GM15510 (cell line): ENCODE measurements around the gene PLAC8L1.

ENCODE experiments used
- POLR2A ChIP-seq: IDR thresholded peaks from 3 replicates; pipeline ENCODE4 v1.6.1; 2011; ENCODE audit warnings: borderline replicate concordance; ENCODE audit not compliant: insufficient read length; ENCODE audit errors: extremely low read depth

The PLAC8L1 gene

DNA sequence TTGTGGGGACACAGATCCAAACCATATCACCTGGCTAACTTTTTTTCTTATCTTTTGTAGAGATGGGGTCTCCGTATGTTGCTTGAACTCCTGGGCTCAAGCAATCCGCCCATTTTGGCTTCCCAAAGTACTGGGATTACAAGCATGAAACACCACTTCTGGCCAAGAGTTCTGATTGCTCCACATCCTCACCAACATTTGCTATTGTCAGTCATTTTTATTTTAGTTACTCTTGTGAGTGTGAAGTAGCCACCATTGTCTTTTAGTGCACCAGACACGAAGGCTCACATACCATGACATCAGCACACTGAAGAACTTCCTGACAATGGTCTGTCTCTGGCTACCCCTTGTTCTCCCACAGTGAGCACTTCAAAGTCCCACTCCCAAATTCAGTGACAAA lies 17.3 kb downstream of the PLAC8L1 start:
- no peak for TF ChIP-seq POLR2A

DNA sequence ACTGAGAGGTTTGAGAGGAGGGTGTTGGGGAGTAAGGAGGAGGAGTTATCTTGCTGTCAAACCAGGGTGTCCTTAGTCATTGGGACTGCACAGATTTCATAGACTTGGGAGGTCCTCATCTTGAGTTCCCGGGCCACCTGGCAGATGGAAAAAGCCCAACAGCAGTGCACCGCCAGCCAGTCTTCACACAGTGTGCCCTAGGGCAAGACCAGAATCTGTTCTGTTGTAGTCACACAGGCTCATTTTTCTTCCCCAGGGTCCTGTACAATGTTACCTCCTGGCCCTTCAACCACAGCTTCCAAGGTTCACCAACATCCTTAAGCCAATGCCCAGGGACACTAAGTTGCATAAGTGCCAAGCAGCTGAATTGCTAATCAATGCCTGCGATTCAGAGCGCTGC lies 21.0 kb downstream of the PLAC8L1 start:
- TF ChIP-seq POLR2A, result no peak

DNA sequence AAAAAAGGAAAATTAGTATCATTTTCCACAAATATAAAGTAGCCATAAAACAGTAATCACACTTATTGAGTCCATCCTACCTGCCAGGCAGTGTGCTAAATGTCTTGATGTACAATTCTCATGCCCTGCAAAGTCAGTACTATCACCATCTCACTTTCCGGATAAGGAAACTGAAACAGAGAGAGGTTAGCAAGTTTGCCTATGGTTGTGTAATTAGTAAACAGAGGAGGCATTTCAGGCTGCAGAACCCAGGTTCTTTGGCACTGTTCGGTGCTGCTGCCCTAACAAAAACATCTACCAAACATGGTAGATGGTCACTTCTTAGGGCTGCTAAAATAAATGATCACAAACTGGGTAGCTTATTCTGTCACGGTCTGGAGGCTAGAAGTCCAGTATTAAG lies 22.6 kb downstream of the PLAC8L1 start:
- TF ChIP-seq POLR2A, result no peak

DNA sequence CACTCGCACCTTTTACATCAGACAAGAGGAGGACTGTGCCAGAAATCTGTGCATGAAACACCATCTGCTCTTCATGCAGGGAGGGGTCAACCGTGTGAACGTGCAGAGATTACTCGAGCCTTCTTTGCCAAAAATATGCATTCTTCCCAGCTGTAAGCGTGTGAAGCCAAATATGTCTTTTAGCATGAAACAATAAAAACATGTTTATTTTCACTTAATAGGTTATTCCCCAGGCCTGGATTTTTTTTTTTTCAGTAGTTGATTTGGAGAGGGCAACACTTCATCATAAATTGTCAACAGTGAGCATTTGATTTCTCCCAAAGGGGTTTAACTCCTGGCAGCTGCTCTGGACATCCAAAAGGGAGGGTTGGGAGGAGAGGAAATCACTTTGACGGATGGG lies 23.8 kb downstream of the PLAC8L1 start:
- no peak for TF ChIP-seq POLR2A

DNA sequence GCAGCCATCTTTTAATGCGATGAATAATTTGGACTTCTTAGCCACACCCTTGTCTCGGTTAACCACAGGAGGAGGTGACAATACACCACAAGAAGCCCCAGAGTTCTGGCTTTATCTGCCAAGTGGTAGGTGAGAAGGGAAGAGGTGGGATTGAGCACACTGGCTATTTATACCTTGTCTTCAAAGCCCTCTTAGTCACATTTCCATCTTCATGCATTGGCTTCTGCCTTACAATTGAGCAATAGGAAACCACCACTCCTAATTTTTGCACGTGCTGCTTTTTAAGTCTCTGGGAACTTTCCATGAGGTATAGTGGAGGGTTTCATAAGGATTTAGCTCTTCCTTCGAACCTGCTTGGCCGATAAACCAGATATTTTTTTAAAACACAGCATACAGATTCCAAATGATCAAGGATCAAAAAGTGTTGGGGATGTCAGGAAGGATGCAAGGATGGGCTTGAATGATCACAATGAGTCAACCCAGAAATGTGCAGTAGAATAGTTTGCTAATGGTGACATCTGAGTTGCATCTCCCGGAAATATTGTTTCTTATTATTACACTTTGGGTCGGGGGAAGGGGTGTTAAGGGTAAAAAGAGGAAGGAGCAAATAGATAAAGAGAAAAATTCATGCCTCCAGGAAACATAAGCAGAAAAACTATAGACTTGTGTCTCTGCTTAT lies 25.5 kb downstream of the PLAC8L1 start:
- TF ChIP-seq POLR2A, result no peak

DNA sequence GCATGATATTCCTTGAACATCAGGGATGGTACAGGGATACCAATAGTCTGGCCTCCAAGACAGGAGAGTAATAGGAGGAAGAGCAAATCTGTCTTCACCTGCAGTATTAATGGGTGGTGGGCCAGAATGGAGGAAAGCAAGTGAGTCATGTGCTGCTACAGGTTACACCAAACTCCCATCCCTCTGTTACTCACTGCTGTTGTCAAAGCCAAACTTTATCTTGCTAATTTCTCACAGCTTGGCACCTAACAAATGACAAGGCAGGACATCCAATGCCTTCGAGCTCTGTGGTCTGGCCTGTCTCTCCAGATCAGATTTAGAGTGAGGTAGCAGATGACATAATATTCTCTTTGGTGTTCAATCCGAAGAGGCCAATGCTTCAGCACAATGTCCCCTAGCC lies 26.8 kb downstream of the PLAC8L1 start:
- no peak for TF ChIP-seq POLR2A

DNA sequence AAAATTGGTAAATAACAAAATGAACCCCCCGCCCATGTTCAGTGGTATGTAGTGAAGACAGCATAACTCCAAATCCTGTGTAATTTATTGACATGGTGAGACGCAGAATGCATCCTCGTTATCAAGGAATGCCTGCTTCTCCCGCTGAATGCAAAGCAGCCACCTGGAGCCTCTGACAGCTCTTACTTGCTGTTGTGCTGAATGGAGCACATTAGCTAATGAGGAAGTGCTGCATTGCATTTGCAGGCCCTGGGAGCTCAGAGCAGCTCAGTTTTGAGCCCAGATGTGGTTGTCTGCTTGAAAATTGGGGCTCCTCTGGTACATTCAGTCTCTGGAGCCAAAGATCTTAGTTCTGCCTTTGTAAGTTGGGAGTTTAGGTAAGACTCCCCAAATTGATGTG lies 28.9 kb downstream of the PLAC8L1 start:
- no peak for TF ChIP-seq POLR2A

GRCh38 chr5:146076028-146076427 lies 29.3 kb downstream of the PLAC8L1 start:
- no peak for TF ChIP-seq POLR2A

GRCh38 chr5:146073239-146073900 lies 32.0 kb downstream of the PLAC8L1 start:
- TF ChIP-seq POLR2A, result no peak

DNA sequence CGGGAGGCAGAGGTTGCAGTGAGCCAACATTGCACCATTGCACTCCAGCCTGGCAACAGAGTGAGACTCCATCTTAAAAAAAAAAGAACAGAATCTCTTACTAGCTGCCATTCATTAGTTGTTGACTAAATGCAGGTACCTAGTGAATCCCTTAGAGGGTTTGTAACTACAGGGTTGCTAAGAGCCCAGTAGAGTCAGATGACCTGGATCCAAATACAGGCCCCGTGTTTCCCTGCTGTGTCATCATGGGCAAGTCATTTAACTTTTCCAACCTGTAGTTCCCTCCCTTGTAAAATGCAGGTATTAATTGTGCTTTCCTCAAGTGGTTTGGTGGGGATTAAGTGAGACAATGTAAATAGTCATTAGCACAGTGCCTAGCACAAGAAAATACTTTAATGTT lies 32.8 kb downstream of the PLAC8L1 start:
- no peak for TF ChIP-seq POLR2A

GRCh38 chr5:146071171-146071570 lies 34.2 kb downstream of the PLAC8L1 start:
- no peak for TF ChIP-seq POLR2A

DNA sequence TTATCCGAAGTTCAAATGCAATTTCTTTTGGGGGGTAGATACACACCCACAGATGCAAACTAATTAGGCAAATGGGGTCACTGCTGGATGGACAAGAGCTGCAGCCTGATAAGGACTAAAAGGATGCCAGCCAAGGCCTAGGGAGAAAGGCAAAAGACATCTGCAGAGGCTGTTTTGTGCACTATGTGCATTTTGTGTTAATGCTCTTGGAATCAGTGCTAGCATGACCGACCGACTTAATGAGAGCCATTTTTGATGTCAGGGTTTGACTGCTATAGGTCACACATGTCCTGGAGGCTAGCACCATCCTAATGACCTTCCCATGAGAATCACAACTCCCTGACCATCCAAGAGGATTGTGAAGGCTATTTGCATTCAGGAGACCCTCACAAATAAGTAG lies 34.6 kb downstream of the PLAC8L1 start:
- no peak for TF ChIP-seq POLR2A

DNA sequence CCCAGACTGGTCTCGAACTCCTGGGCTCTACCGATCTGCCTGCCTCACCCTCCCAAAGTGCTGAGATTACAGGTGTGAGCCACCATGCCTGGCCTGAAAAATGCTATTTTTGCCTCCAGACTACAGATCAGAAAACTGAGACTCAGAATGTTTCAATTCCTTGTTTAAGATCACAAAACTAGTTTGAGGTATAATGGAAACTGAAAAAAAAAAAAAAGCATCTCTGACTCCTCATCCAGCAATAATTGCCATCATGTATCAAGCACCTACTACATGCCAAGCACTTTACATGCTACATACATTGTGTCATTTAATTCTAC lies 35.6 kb downstream of the PLAC8L1 start:
- TF ChIP-seq POLR2A, result no peak

GRCh38 chr5:146068977-146069779 lies 36.2 kb downstream of the PLAC8L1 start:
- no peak for TF ChIP-seq POLR2A

DNA sequence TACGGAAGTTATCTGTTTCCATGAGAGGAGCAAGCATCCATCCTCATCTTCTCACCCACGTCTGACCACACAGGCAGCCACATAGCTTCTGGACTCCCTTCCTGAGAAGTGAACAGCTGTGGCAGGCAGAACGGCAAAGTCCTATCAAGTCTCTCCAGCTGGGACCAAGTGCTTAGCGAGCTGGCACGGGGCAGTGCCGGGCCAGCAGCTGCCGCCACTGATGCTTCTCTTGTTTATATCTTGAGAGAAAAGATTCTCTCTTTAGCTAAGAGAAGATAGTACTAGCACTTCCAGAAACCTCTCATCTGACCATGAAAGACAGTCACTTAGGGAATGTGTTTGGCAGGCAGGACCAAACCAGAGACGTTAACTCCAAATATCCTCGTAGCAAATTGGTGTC lies 37.2 kb downstream of the PLAC8L1 start:
- TF ChIP-seq POLR2A, result no peak

- TF ChIP-seq POLR2A, result no peak
Measured at GRCh38 chr5:146066968-146067367, 38.4 kb downstream of the PLAC8L1 start.
